ENCODE data around the gene DPP3. TPM values are rescaled to one million over a fixed set of nuclear protein-coding genes. Genes with fewer than 3 reads are reported as not detected.

The DPP3 gene
- total RNA-seq, 2 experiments from 2014 or later: 47.2 to 53.4 TPM

DNA sequence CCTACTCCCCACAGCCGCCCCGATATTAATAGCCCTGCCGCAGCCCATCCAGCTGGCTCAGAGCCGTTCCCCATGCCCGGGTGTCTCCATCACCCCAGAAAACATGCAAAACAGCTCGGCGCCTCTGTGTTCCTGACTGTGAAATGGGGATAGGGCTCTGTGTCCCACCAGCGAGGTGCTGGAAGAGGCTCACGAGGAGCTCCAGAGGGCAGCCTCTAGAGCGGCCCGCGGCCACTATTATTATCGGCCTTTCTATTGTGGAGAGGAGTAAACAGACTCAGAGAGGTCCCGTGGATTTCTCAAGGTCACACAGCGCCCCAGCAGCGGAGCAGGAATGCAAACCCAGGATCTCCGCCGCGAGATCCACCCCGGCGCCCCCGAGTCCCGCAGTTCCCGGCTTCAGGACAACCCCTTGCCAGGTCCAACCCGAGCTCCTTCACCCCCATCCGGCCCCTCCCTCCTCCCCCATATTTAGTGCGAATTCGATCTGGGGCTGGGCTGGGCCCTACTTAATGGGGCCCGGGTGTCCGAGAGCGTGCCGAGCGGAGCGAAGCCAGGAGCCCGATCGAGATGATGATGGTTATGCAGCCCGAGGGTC lies 66.2 kb downstream of the DPP3 start, which contains the start of gene ACTN3:
ACTN3 (plus strand) TSS at position 536 of the 598 bp plus-strand sequence; CDS start at position 571, 35 bp downstream.
- intact Hi-C loops (cut with micrococcal nuclease; ENCODE audit: unreplicated experiment): loop anchor here (1.0 kb wide), 1 partner anchor 66 kb away; the partner anchor contains the start of gene DPP3
- CTCF ChIA-PET (ENCODE audit: unreplicated experiment): interaction anchor here (0.6 to 1.5 kb wide), 3 partner anchors 65 to 132 kb away, joined by 3 to 7 read pairs (median 3); partner anchors contain the start of genes MRPL11 and RBM4B
- peak within 1 kb of the TSS; percentile 89 for H3K4me3 ChIP-seq (ENCODE audit: low read depth, low read length, poor library complexity, severe bottlenecking)
- H3K27ac ChIP-seq (ENCODE audit: low read depth, low read length, poor library complexity, severe bottlenecking): peak within 1 kb of the TSS; percentile 79
- H3K4me1 ChIP-seq (ENCODE audit: insufficient read depth, low read length, poor library complexity, severe bottlenecking): peaks cover 33% of the 10 kb centered on the region
- POLR2A ChIA-PET: interaction anchor here (0.6 to 2.8 kb wide), 6 partner anchors 48 to 582 kb away, joined by 3 to 11 read pairs (median 4); partner anchors contain the start of gene RBM4B
- no peaks in the 10 kb centered on the region for H3K9me2 ChIP-seq (ENCODE audit: insufficient read depth, low read length)
- peaks cover 12% of the 10 kb centered on the region for H3K36me3 ChIP-seq (ENCODE audit: insufficient read depth, low read length)
- DNase-seq (ENCODE audit: low spot score): no peak
- peak within 1 kb of the TSS; percentile 86 for H3K4me2 ChIP-seq (ENCODE audit: low read length)
- BruUV-seq (replicated peaks): no TSS peak
- peaks cover 9% of the 10 kb centered on the region; the same call in 1 of the 2 replicates for H3K79me2 ChIP-seq (ENCODE audit: insufficient read depth, low read depth, low read length)
- no peaks in the 10 kb centered on the region for H3K9me3 ChIP-seq (ENCODE audit: low read length)
- H4K20me1 ChIP-seq (ENCODE audit: insufficient read depth, low read length): no peaks in the 10 kb centered on the region
- TF ChIP-seq, protein P1, sequence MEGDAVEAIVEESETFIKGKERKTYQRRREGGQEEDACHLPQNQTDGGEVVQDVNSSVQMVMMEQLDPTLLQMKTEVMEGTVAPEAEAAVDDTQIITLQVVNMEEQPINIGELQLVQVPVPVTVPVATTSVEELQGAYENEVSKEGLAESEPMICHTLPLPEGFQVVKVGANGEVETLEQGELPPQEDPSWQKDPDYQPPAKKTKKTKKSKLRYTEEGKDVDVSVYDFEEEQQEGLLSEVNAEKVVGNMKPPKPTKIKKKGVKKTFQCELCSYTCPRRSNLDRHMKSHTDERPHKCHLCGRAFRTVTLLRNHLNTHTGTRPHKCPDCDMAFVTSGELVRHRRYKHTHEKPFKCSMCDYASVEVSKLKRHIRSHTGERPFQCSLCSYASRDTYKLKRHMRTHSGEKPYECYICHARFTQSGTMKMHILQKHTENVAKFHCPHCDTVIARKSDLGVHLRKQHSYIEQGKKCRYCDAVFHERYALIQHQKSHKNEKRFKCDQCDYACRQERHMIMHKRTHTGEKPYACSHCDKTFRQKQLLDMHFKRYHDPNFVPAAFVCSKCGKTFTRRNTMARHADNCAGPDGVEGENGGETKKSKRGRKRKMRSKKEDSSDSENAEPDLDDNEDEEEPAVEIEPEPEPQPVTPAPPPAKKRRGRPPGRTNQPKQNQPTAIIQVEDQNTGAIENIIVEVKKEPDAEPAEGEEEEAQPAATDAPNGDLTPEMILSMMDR (conservative IDR thresholded peaks at IDR 0.05; ENCODE audit: low read length): no peak
- no peak for TF ChIP-seq EZH2phosphoT487 (IDR thresholded peaks at IDR 0.05; ENCODE audit: borderline replicate concordance, low read depth, low read length)
- peak within 1 kb of the TSS; percentile 88 for H2AFZ ChIP-seq (ENCODE audit: low read length)

DNA sequence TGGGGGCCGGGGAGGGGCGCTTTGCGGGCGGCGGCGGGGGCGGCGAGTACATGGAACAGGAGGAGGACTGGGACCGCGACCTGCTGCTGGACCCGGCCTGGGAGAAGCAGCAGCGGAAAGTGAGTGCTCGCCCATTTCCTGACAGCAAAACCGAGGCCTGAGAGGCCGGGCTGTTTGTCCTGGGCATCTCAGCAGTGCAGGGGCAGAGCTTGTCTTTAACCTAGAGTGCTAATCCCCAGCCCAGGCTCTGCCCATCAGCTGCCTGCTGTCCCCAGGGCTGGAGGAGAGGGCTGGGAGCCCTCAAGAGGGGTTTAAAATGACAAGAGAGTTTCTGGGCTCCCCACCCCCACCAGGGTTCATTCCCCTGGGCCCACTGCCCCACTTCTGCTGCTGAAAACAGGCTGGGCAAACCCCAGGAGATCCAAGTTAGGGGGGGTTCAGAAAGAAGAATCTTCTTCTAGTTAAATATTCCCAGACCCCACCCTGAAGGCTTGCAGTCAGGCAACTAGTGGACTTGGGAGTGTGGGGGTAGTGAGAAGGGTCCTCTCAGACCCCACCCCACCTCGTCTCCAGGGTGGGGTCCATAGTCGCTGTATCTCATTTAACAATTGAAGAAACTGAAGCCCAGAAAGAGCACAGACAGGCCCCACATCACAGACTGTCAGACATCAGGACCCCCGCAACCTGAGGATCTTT lies 66.9 kb downstream of the DPP3 start:
- Histone ChIP-seq H2AFZ (ENCODE audit: low read length) (peak overlapping the region; percentile 88; the same call in 1 of the 2 replicates), H4K20me1 (ENCODE audit: insufficient read depth, low read length) (no peaks in the 10 kb centered on the region), H3K79me2 (ENCODE audit: insufficient read depth, low read depth, low read length) (peaks cover 9% of the 10 kb centered on the region; the same call in 1 of the 2 replicates), H3K4me2 (ENCODE audit: low read length) (peak overlapping the region; percentile 86), H3K4me1 (ENCODE audit: insufficient read depth, low read length, poor library complexity, severe bottlenecking) (peaks cover 33% of the 10 kb centered on the region), H3K27ac (ENCODE audit: low read depth, low read length, poor library complexity, severe bottlenecking) (no peak overlapping the region), H3K9me3 (ENCODE audit: low read length) (no peaks in the 10 kb centered on the region), H3K9me2 (ENCODE audit: insufficient read depth, low read length) (no peaks in the 10 kb centered on the region), H3K36me3 (ENCODE audit: insufficient read depth, low read length) (peaks cover 6% of the 10 kb centered on the region; the same call in 1 of the 2 replicates), H3K4me3 (ENCODE audit: low read depth, low read length, poor library complexity, severe bottlenecking) (peak overlapping the region; percentile 89)
- TF ChIP-seq EZH2phosphoT487 (IDR thresholded peaks at IDR 0.05; ENCODE audit: borderline replicate concordance, low read depth, low read length): no peak
- TF ChIP-seq, protein P1 (conservative IDR thresholded peaks at IDR 0.05; ENCODE audit: low read length): no peak
- no TSS peak for BruUV-seq (replicated peaks)
- ChIA-PET POLR2A (interaction anchor here (0.6 to 2.8 kb wide), 3 partner anchors 61 to 581 kb away, joined by 3 to 11 read pairs (median 3); partner anchors contain the start of gene RBM4B), CTCF (ENCODE audit: unreplicated experiment) (no interaction called here)
- no peak for DNase-seq (ENCODE audit: low spot score)
- intact Hi-C loops (cut with micrococcal nuclease; ENCODE audit: unreplicated experiment): loop anchor here (1.0 kb wide), 1 partner anchor 67 kb away; the partner anchor contains the start of gene DPP3
